Measurements from ENCODE around the gene PTPN12.
"Not testable (repeated sequence)": the region's sequence is repeated elsewhere in the genome, so short reads cannot be mapped to it uniquely, and the experiment has no call there.

Gene PTPN12

DNA sequence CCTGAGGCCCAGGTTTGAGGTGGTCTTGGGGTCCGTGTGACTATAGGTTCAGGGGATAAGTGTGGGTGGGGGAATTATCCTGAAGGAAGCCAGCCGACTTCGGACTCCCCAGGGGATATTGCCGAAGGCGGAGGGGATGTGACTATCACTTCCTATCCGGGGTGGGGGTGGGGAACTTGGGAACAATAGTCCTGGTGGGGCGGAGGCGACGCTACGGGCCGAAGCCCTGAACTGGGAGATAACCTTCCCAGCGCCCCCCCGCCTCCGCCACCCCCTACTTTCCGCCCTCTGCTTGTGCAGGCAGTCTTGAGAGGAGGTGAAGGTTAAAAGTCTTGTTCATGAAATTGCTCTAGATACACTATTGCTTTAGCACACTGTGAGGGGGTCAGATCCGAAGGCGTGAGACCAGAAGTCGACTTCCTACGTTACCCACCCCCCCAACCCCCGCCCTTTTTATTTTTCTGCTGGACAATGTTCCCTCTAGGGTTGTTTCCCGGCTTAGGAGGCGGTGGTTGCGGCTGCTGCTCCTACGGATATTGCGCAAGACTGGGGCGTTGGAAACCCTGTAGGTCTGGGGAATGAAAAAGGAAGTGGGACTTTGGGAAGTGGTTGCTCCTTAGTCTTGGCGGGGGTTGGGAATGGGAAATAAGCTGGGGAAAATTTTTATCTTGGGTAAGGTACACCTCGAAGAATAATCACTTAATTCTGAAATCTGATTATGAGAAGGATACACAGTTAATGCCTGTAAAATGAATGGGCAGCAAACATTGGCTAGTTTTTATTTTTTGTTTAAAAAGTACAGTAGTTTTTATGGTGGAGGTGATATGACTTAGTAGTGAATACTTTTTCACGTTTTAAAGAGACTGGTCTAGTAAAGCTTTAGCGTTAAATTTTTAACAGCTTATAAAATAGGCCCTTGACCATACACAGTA, 1.5 kb downstream of the PTPN12 start:
- DNase-seq (ENCODE audit: low spot score) = peak; percentile 62

- no peak for DNase-seq (ENCODE audit: low spot score)
Measured at GRCh38 chr7:77540402-77540822, 3.3 kb downstream of the PTPN12 start.

- not testable (repeated sequence) for DNase-seq (ENCODE audit: low spot score)
Measured at GRCh38 chr7:77540993-77541392, 3.9 kb downstream of the PTPN12 start.

DNA sequence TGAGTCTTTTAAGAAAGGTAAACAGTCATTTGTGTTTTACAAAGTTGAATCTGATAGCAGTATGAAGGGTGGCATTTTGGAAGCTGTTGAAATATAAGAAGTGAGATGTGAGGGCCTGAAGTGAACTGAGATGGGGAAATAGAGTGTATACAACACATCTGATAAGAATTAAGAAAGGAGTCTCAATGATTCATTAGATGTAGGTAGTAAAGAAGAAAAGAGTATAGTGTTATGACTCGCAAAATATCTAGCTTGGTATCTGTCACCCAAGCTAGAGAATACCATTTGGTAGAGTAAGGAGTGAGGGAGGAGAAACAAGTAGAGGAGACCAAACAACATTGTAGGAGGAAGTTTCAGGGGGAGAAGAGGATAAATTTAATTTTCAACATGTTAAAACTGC, 5.3 kb downstream of the PTPN12 start:
- no peak for DNase-seq (ENCODE audit: low spot score)

DNA sequence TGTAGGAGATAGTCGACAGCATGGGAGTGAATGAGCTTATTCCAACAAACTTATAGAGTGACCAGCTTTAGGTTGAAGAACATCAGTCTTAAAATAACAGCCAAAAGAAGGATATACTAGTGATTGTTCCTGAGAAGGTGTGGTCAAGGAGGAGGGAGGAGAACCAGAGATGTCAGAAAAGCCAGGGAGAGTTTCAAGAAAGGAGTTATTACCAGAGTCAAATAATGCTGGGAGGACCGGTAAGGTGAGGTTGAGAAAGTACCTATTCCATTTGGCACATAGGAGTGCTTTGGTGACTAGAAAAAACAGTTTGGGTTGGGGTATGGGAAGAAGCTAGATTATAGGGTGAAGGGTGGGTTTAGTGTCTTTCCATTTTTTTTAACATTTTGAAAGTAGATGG, 5.8 kb downstream of the PTPN12 start:
- no peak for DNase-seq (ENCODE audit: low spot score)

GRCh38 chr7:77543910-77544309, 6.8 kb downstream of the PTPN12 start:
- no peak for DNase-seq (ENCODE audit: low spot score)

DNA sequence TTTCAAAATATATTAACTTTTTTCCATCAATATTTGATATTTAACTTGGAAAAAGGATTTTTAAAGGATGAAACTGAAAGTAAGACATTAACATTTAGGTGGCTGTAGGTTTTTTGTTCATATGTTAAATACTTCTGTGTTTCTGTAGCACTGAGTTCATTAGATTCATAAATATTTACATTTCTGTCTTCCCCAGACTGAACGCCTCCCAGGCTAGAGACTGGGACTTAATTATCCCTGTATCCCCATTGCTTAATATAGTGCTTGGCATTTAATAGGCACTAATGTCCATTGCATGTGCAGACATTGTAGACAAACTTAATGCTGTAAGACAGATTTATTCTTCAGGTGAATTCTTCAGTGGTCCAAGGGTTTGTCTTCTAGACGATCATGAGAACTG, 7.4 kb downstream of the PTPN12 start:
- DNase-seq (ENCODE audit: low spot score) = no peak

DNA sequence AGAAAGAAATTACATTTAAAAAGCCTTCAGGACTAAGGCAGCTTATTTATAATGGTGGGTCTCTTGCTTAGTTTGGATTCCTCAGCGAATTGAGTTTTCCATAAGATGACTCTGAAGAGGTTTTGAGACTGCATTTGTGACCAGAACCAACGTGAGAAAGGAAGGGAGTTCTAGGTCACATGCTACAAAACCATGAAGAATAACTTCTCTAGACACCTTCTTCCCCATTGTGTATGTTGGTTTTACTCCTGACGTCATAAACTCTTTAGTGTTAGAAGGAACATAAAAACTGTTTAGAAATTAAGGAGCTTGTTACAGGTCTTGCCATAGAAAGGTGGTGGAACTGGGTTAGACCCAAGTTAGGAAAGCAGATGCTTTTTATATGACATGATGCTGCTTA, 11.1 kb downstream of the PTPN12 start:
- peak; percentile 17 for DNase-seq (ENCODE audit: low spot score)

GRCh38 chr7:77549106-77549870, 12.2 kb downstream of the PTPN12 start:
- peak; percentile 30 for DNase-seq (ENCODE audit: low spot score)

DNA sequence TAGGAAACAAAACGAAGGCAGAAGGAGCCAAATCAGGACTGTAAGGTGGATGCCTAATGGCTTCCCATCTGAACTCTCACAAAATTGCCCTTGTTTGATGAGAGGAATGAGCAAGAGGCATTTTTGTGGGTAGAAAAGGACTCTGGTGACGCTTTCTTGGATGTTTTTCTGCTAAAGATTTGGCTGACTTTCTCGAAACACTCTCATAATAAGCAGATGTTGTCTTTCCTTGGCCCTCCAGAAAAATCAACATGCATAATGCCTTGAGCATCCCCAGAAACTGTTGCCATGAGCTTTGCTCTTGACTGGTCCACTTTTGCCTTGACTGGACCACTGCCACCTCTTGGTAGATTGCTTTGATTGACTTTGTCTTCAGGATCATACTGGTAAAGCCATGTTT, 13.5 kb downstream of the PTPN12 start:
- DNase-seq (ENCODE audit: low spot score) = no peak

GRCh38 chr7:77553123-77553522, 16.0 kb downstream of the PTPN12 start:
- no peak for DNase-seq (ENCODE audit: low spot score)

DNA sequence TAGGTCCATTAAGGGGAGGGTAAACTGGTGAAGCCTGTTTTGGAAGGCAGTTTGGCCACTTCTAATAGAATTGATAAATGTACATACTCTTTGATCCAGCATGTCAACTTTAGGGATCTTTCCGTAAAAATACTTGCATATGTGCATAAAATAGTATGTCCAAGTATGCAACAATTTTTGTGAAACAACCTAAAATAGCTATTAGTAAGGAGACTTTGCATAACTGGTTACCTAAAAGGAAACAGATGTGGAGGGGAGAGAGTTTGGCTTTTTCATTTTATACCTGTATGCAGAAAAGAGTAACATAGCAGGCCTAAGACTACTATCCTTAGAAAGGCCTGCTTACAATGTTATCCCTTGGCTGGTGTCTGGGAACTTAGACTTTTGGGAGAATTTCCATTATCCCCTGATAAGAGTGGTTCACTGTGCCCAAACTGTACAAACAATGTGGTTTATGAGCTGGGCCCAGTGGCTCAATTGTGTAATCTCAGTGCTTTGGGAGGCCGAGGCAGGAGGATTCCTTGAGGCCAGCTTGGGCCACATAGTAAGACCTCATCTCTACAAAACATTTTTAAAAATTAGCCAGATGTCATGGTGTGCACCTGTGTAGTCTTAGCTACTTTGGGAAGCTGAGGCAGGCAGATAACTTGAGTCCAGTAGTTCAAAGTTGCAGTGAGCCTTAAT, 21.3 kb downstream of the PTPN12 start:
- no peak for DNase-seq (ENCODE audit: low spot score)

GRCh38 chr7:77561352-77561751, 24.3 kb downstream of the PTPN12 start:
- DNase-seq (ENCODE audit: low spot score) = no peak

DNA sequence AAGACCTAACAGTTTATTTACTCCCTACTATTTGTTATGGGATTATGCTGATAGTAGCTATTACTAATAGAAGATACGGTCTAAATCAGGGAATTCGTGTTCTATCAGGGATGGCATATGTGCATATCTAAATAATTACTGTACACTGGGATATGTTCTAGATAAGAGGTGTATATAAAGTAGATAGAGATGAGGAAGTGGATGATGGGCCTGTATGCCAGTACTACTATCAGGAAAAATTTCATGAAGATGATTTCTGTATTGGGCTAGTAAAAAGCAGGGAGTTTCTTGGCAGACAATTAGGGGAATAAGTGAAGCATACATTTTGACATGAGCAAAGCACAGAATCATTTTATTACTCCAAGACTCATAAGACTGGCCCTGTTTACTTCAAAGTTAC, 26.2 kb downstream of the PTPN12 start:
- no peak for DNase-seq (ENCODE audit: low spot score)

GRCh38 chr7:77565917-77566316, 28.8 kb downstream of the PTPN12 start:
- DNase-seq (ENCODE audit: low spot score) = no peak

- DNase-seq (ENCODE audit: low spot score) = no peak
Measured at GRCh38 chr7:77566421-77566820, 29.3 kb downstream of the PTPN12 start.

DNA sequence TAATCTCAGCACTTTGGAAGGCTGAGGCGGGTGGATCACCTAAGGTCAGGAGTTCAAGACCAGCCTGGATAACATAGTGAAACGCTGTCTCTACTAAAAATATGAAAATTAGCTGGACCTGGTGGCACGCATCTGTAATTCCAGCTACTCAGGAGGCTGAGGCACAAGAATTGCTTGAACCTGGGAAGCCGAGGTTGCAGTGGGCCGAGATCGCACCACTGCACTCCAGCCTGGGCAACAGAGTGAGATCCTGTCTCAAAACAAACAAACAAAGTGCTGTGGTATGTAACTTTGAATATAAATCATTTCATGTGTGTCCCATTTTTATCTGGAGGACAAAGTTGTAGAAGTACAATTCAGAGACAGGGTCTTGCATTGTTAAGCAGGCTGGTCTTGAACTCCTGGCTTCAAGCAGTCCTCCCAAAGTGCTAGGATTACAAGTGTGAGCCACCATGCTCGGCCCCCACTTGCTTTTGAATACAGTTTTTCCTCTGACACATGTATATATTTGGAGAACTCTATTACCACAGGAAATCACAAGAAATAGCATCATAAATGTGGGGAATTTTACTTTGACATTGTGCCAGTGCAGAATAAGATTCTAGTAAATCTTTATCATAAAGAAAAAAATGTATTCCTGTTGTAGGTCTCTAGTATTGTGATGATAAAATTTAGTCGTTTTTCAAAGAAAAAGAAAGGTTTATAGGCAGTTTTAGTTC, 32.6 kb downstream of the PTPN12 start:
- DNase-seq (ENCODE audit: low spot score) = no peak

DNA sequence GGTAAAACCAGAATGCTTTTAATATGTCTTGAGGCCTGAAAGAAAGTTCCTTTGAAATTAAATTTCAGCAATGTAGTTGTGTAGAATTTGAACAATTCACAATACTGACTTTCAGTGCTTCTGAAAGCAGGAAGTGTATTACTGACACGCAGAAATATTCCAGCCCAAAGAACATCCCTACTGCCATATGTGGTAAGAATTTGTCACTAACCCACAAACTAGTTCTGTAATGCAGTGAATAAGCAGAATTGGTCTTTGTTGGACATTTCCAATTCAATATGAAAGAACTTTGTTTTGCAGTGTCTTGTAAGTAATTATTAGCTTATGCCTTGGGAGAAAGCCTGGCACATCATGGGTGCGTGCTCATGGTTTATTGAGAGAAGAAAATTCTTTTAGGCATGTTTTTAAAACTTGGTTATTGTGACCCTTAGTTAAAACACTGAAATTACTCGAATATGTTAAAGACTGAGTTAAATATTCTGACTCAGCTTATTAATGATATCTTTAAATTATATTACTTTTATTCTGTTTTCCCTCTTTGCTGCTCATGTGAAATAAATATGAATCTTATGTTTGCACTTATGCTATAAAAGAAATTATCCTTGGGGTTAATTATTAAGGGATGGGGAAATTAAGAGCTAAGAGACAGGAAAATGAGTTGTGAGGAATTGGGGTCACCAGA, 33.4 kb downstream of the PTPN12 start:
- peak; percentile 88 for DNase-seq (ENCODE audit: low spot score)

- no peak for DNase-seq (ENCODE audit: low spot score)
Measured at GRCh38 chr7:77571801-77572200, 34.7 kb downstream of the PTPN12 start.

GRCh38 chr7:77575187-77575586, 38.1 kb downstream of the PTPN12 start:
- DNase-seq (ENCODE audit: low spot score) = no peak

DNA sequence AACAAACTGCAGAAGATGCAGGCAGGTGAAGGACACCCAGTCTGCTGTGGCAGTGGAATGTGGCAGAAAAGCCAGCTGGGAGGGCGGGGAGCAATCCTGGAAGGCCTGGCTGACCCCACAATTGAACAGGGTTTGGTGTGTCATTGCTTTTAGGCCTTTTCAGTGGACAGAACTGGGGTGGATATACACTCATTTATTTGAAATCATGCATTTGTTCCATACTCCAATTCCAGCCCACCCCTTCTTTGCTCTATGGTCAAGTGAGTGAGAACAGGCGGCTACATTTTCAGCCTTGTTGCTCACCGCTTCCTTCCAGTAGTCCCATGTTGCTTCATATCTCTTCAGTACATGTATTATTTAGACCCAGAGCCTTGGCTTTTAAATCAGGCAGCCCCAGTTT, 39.8 kb downstream of the PTPN12 start:
- DNase-seq (ENCODE audit: low spot score) = no peak

Measured in pons (tissue), 1 donor.